Stimulated activated CD4-positive, alpha-beta T cell treated with anti-CD3 and anti-CD28 coated beads, Interleukin-12 subunit alpha, Interleukin-12 subunit beta, amount 100 ng/mL, for 24 hours (primary cell): ENCODE results near the gene SOX13.

Experiments
- DNase-seq, 2 experiments: peaks; one replicate each; pipeline ENCODE4 v3.0.0-alpha.2; 2020; ENCODE audit warnings: low read depth in 2 of 2

Gene SOX13

GRCh38 chr1:204152310-204153044 lies 79.6 kb downstream of the SOX13 start:
- no peak for DNase-seq

GRCh38 chr1:204153667-204154066 lies 80.8 kb downstream of the SOX13 start:
- no peak for DNase-seq

GRCh38 chr1:204154568-204155255 lies 81.8 kb downstream of the SOX13 start:
- DNase-seq, result no peak

- no peak for DNase-seq
Measured at GRCh38 chr1:204155881-204156280, 83.0 kb downstream of the SOX13 start.

GRCh38 chr1:204157962-204158361 lies 85.0 kb downstream of the SOX13 start:
- no peak for DNase-seq

GRCh38 chr1:204161609-204162493 lies 88.9 kb downstream of the SOX13 start:
- DNase-seq, result no peak

- peak; percentile 63 to 77 for DNase-seq
Measured at GRCh38 chr1:204162494-204163074, 89.7 kb downstream of the SOX13 start.

- no peak for DNase-seq
Measured at GRCh38 chr1:204166219-204166618, 93.3 kb downstream of the SOX13 start, which contains the start of gene REN. Gene REN (minus strand): TSS chr1:204166337. CDS start chr1:204166293, 44 bp downstream.

GRCh38 chr1:204167730-204168129 lies 94.8 kb downstream of the SOX13 start:
- DNase-seq, result no peak

GRCh38 chr1:204169858-204170257 lies 96.9 kb downstream of the SOX13 start:
- no peak for DNase-seq

- DNase-seq, result no peak
Measured at GRCh38 chr1:204170494-204171155, 97.7 kb downstream of the SOX13 start.

- no peak for DNase-seq
Measured at GRCh38 chr1:204171751-204172178, 98.8 kb downstream of the SOX13 start.

GRCh38 chr1:204172404-204173029 lies 99.6 kb downstream of the SOX13 start:
- no peak for DNase-seq

- DNase-seq, result no peak
Measured at GRCh38 chr1:204174958-204175357, 102.0 kb downstream of the SOX13 start.

GRCh38 chr1:204176049-204176448 lies 103.1 kb downstream of the SOX13 start:
- DNase-seq, result no peak

GRCh38 chr1:204177133-204177532 lies 104.2 kb downstream of the SOX13 start:
- no peak for DNase-seq
